GM10248 (cell line): Measurements from ENCODE around the gene RASGRP1.

Source experiments
- CTCF ChIA-PET: fragments of 300-600 bp; sonication (Branson Sonifier 250); formaldehyde crosslinking; extraction: SDS; loops from one replicate; lab custom pipeline; 2021; ENCODE audit warnings: antibody characterized with exemption; lab: Yijun Ruan, JAX
- POLR2A ChIA-PET: fragments of 350-650 bp; sonication (Branson Sonifier 250); formaldehyde crosslinking; extraction: SDS; loops from one replicate; lab custom pipeline; 2020; ENCODE audit warnings: antibody characterized with exemption; lab: Yijun Ruan, JAX
- DNase-seq: peaks from one replicate; pipeline ENCODE4 v3.0.0; 2012; ENCODE audit errors: extremely low spot score
- TF ChIP-seq, protein P1 (sequence below): IDR thresholded peaks from 2 replicates; pipeline ENCODE4 v1.5.1; 2012; ENCODE audit warnings: mild to moderate bottlenecking, low read depth; ENCODE audit errors: extremely low read depth, missing control alignments, control extremely low read depth

Gene RASGRP1

DNA sequence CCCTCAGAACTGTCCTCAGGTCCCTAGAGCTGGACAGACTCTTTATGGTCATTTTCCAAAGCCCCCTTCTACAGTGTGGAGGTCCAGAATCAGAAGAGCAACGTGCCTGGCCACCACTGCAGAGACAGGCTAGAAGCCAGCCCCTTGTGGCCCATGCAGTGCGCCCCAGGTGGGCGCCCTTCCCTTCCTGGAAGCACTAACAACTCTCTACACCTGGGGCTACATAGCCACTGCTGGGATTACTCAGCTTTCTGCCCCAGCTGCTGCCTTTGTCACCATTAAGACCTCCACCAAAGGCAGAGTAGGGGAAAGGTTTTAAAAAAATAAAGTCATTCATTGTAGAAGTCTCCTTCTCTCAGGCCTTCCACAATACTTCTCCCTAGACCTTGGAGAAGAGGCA lies 2.3 kb downstream of the RASGRP1 start:
- ChIA-PET CTCF (interaction anchor here (0.7 to 8.5 kb wide), 9 partner anchors 19 to 137 kb away, joined by 3 to 179 read pairs (median 19); partner anchors contain the start of gene FAM98B), POLR2A (interaction anchor here (1.6 to 1.8 kb wide), 2 partner anchors 62 to 126 kb away, joined by 4 to 6 read pairs; no protein-coding TSS in a partner anchor)
- TF ChIP-seq, protein P1, sequence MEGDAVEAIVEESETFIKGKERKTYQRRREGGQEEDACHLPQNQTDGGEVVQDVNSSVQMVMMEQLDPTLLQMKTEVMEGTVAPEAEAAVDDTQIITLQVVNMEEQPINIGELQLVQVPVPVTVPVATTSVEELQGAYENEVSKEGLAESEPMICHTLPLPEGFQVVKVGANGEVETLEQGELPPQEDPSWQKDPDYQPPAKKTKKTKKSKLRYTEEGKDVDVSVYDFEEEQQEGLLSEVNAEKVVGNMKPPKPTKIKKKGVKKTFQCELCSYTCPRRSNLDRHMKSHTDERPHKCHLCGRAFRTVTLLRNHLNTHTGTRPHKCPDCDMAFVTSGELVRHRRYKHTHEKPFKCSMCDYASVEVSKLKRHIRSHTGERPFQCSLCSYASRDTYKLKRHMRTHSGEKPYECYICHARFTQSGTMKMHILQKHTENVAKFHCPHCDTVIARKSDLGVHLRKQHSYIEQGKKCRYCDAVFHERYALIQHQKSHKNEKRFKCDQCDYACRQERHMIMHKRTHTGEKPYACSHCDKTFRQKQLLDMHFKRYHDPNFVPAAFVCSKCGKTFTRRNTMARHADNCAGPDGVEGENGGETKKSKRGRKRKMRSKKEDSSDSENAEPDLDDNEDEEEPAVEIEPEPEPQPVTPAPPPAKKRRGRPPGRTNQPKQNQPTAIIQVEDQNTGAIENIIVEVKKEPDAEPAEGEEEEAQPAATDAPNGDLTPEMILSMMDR = no peak
- DNase-seq = peak; percentile 20

DNA sequence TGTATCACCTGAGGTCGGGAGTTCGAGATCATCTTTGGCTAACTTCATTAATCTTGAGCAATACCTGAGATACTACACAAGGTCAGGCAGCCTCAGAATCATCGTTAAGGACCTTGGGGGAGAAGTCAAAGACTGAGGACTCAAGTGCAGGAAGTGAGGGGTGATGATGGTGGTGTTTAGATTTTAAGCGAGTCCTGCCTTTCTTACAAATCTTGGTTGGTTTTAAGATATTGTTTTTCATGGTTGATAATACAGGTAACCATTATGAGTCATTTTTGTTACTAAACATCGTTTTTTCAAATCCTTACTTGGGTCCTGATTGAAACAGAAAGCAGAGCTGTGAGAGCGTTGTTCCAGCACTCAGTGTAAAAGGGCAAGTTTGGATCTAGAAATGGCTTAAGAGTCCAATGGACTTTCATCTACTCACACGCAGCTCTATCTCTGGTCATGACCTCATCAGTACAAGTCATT lies 4.1 kb downstream of the RASGRP1 start:
- DNase-seq = peak; percentile 34
- TF ChIP-seq, protein P1 = no peak
- ChIA-PET CTCF (interaction anchor here (0.8 to 8.5 kb wide), 18 partner anchors 8 to 139 kb away, joined by 3 to 179 read pairs (median 4); no protein-coding TSS in a partner anchor), POLR2A (interaction anchor here (0.9 kb wide), 1 partner anchor 111 kb away, joined by 3 read pairs; no protein-coding TSS in a partner anchor)

DNA sequence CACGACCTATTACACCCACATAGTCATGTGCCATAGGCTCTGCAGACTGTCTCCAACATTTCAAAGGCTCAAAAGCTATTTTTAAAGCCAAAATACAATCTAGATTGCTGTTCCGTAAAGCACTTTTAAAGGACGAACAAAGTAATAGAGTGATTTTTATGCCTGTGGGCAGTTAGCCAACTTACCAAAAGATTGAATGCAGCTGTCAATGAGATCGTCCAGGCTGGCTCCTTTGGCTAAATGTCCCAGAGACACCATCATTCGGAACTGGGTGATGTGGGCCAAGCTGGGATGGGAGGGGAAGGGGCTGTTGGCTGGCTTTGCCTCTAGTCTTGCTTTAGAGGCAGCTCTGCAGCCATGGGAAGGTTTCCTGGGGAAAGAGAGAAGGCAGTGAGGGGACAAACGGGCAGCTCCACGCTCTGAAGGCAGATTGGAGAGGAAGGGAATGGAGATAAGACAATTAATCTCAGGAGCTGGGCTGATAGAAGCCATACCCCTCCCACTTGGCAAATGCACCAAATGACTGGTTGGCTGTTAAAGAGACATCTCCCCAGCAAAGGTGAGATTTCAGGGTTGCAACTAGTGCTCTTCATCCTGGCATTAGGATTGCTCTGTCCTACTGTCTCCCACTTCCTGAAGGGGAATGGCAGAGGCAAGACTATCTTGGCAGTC lies 4.8 kb downstream of the RASGRP1 start:
- TF ChIP-seq, protein P1 = no peak
- no peak for DNase-seq
- CTCF ChIA-PET = interaction anchor here (0.9 to 8.5 kb wide), 11 partner anchors 16 to 139 kb away, joined by 3 to 179 read pairs (median 4); no protein-coding TSS in a partner anchor
- POLR2A ChIA-PET = interaction anchor here (0.9 to 1.1 kb wide), 2 partner anchors 112 to 128 kb away, joined by 3 read pairs; no protein-coding TSS in a partner anchor

DNA sequence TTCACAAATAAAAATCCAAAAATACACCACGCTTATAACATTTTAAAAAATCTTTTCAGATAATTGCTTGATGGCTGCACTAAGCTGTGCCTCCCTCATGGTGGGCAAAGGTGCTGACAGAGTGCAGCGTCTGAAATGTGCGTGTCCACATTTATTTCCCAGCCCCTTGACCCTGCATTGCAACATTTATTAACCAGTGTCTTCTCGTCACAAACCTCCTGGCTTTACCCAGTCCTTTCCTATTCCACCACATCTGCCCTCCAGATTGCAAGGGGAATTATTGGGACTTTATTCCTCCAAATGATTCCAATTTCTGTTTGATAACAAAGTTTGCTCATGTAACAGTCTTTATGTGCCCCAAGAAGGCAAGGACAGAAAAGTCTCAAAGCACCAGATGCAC lies 5.5 kb downstream of the RASGRP1 start:
- TF ChIP-seq, protein P1 = no peak
- DNase-seq = no peak
- CTCF ChIA-PET = interaction anchor here (1.3 to 6.8 kb wide), 5 partner anchors 65 to 140 kb away, joined by 4 to 179 read pairs (median 4); no protein-coding TSS in a partner anchor
- POLR2A ChIA-PET = interaction anchor here (0.6 to 1.1 kb wide), 2 partner anchors 128 to 132 kb away, joined by 3 read pairs; no protein-coding TSS in a partner anchor

DNA sequence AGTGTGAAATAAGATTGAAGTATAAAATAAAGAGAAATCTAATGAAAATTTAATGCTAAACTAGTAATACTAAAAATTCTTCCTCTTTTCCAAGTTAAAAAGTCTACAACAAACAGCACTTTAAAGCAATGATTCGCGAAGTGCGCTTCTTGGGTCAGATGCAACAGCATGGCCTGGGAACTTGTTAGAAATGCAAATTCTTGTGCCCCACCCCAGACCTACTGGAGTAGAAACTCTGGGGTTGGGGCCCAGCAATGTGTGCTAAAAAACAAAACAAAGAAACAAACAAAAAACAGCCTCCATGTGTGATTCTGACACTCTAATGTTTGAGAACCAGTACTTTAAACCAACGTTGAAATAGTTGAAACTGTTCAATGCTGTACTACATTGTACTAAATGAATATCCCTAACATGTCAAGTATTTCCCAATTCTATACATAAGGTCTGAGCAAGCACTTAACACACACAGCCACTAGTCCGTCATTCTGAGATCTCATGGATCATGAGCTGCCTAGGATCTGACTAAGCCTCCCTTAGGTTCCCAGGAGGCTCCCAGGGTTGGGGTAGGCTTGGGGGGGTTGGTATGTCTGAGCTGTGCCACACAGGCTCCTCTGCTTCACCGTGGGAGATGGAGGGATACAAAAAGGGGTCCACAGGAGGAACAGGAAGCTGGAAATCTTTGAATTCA lies 6.1 kb downstream of the RASGRP1 start:
- ChIA-PET POLR2A (interaction anchor here (0.6 to 1.1 kb wide), 2 partner anchors 129 to 133 kb away, joined by 3 read pairs; no protein-coding TSS in a partner anchor), CTCF (interaction anchor here (1.3 to 6.8 kb wide), 4 partner anchors 114 to 141 kb away, joined by 4 to 179 read pairs (median 6); no protein-coding TSS in a partner anchor)
- TF ChIP-seq, protein P1 = no peak
- DNase-seq = no peak

DNA sequence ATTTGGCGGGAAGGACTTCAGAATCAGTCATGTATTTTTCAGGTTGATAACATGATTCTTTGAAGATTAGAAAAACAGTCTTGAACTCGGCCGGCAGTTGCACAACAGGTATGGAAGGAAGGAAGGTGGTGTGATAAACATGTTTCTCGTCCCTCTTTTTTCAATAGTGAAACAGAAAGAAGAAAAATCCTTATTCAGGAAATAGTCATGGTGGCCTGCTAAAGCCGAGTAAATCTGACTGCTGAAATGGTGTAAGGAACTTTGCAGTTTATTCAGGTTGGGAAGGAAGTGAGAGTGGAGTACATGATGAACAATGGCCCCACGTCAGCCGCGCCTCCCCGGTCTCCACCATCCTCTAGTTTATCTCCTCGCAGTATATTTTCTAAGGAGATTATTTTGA lies 6.7 kb downstream of the RASGRP1 start:
- no peak for DNase-seq
- CTCF ChIA-PET = no interaction called here
- TF ChIP-seq, protein P1 = no peak
- POLR2A ChIA-PET = no interaction called here
